Brain pericyte (primary cell): ENCODE data around the gene DSG3.

ENCODE experiments used
- DNase-seq: peaks from one replicate; pipeline ENCODE4 v3.0.0-alpha.2; 2012; ENCODE audit warnings: low read depth, low spot score

Gene DSG3, protein sequence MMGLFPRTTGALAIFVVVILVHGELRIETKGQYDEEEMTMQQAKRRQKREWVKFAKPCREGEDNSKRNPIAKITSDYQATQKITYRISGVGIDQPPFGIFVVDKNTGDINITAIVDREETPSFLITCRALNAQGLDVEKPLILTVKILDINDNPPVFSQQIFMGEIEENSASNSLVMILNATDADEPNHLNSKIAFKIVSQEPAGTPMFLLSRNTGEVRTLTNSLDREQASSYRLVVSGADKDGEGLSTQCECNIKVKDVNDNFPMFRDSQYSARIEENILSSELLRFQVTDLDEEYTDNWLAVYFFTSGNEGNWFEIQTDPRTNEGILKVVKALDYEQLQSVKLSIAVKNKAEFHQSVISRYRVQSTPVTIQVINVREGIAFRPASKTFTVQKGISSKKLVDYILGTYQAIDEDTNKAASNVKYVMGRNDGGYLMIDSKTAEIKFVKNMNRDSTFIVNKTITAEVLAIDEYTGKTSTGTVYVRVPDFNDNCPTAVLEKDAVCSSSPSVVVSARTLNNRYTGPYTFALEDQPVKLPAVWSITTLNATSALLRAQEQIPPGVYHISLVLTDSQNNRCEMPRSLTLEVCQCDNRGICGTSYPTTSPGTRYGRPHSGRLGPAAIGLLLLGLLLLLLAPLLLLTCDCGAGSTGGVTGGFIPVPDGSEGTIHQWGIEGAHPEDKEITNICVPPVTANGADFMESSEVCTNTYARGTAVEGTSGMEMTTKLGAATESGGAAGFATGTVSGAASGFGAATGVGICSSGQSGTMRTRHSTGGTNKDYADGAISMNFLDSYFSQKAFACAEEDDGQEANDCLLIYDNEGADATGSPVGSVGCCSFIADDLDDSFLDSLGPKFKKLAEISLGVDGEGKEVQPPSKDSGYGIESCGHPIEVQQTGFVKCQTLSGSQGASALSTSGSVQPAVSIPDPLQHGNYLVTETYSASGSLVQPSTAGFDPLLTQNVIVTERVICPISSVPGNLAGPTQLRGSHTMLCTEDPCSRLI

DNA sequence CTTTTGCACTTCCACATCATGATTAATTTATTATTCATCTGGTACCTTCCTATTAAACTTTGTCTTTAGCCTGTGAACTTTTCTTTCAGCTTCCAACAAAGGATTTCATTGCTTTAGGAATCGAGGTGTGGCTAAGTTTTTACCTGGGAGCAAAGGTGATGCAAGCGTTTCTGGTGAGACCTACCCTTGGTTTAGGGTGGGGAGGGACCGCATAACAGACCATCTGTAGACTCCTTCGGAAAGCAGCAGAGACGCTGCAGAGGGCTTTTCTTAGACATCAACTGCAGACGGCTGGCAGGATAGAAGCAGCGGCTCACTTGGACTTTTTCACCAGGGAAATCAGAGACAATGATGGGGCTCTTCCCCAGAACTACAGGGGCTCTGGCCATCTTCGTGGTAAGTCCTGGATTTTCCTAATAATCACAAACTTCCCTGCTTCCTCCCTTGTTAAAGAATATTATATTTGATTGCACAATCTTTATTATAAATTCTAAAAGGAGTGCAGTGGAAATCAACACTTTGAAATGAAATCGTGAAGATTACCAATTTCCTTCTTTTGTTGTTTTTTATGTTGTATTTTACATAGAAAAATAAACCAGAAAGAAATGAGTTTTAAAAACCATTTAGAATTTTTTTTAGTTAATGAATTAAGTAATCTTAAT is at the start of gene DSG3:
TSS of gene DSG3 (plus strand) at position 212 of the 662 bp plus-strand sequence. CDS start at position 349, 137 bp downstream.
- no peak for DNase-seq

DNA sequence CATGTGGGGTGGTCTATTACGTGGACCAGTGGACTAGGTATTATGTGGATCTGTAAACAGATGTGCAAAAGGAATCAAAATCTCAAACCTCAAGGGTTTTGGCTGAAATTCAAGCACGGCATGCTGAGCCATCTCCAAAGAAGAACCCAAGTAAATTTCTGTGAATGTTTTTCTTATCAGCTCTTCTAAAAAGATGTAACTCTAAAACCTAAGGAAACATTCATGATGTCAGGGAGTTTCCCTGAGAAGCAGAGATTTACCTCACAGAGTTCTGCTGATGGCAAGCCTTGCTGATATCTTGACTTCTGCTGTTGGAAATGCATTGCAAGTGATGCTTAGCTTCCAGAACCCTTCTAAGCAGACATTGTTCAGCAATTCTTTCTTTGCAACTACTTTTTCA is 49.4 kb upstream of the DSG3 start:
- DNase-seq = no peak

DNA sequence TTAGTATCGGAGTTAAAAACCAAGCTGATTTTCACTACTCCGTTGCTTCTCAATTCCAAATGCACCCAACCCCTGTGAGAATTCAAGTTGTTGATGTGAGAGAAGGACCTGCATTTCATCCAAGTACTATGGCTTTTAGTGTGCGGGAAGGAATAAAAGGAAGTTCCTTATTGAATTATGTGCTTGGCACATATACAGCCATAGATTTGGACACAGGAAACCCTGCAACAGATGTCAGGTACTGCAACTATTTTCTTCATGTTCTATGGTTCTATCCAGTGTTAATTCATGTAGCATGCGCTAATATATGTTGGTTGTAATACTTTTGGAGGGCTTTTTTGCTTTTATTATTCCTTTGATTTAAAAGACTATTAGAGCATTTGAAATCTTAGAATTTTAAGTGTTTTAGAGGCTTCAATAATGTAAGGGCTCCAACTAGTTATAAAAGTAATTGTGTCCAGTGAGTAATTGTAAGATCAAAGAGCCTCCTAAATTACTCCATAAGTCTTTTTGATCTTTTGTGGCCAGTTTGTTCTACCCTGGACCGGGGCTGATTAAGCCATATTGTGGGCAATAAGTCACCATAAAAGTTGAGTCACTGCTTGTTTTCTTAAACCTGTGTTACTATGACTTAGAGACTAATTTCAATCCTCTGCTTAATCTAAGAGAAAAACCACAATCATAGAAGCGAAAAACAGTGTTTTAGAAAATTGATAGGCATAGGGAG is 48.1 kb upstream of the DSG3 start:
- DNase-seq = no peak

DNA sequence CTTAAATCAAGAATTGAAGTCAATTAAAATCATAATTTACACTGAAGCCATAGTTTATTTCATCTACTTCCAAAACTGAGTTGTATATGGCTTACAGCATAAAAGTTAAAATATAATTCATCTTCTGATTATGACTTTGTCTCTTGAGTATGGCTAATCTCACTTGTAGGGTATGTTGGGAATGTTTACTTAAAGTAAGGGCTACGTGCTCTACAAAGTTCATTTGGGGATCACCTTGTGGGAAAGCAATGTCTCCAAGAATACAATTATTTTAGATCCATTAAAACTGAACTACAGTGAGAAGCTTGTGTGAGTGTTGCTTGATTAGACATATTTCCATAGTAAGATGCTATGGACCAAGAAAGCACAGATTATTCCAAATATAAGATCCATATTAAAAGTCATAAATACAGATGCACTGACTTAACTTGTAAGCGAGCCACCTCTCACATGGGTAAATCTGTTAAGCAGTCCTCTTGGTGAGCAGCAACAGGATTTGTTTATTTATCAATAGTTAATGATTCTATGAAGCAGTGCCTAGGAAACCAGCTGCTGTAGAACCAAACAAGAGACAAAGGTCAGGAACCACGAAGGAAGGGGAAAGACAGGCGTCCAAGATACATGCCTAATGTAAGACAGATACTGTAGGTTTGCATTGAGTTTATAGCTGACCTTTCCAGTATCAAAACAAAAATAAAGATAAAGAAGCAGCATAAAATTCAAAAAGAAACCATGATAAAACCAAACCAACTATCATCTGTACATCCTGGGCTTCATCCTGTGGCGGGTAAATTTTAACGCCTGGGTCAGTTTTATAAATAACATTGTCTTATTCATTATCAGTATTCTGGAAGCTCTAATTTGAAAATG is 46.1 kb upstream of the DSG3 start:
- no peak for DNase-seq

DNA sequence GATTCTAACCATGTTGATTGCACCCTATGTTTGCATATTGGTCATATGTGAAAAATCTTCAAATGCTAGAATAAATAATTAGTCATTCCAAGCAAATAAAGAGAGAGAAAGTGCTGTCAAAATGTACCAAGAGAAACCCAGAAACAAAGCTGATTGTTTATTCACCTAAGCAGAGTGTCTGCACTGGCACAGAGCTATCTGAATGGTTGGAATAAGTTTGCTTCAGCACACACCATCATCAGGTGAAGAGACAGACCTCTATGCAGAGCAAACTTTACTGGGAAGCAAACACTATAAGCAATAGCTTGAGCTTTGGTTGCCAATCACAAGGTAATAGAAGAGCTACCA is 45.5 kb upstream of the DSG3 start:
- no peak for DNase-seq

DNA sequence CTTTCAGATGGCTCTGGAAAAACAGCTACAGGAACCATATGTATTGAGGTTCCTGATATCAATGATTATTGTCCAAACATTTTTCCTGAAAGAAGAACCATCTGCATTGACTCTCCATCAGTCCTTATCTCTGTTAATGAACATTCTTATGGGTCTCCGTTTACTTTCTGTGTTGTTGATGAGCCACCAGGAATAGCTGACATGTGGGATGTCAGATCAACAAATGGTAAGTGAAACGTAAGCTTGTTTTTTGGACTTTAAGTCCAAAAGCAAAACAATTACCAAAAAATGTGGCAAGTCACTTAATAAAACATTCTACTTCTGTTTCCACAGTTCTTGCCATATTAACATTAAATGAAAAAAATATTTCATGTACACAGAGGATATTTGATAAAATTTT is 44.1 kb upstream of the DSG3 start:
- DNase-seq = no peak

DNA sequence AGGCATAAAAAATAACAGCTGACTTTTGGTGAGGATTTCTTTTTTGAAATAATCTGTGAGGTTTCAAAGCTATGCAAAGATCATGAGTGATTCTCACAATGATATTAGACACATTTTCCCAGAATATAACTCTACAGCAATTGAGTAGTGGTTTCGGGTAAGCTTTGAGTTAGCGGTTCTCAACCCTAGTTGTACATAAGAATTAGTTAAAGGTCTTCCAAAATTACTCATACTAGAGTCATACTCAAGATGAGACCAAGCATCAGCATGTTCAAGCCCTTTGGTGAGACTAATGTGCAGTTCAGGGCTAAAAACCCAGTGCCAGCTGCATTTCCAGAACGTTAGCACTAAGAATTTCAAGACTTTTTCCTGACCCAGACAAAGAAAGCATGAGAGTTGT is 39.9 kb upstream of the DSG3 start:
- no peak for DNase-seq

DNA sequence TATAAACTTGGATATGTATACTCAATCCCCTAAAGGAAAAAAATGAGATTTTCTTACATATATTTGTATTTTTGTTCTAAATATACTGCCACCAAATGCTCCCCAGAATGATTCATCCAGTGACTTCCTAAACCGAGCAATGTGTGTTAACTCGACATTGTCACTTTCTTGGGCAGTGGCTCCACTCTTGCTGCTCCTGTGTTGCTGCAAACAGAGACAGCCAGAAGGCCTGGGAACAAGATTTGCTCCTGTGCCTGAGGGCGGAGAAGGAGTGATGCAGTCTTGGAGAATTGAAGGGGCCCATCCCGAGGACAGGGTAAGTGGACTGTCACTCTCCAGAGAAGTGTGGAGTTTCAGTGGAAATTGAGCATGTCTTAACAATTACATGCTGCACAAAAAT is 38.3 kb upstream of the DSG3 start:
- no peak for DNase-seq

DNA sequence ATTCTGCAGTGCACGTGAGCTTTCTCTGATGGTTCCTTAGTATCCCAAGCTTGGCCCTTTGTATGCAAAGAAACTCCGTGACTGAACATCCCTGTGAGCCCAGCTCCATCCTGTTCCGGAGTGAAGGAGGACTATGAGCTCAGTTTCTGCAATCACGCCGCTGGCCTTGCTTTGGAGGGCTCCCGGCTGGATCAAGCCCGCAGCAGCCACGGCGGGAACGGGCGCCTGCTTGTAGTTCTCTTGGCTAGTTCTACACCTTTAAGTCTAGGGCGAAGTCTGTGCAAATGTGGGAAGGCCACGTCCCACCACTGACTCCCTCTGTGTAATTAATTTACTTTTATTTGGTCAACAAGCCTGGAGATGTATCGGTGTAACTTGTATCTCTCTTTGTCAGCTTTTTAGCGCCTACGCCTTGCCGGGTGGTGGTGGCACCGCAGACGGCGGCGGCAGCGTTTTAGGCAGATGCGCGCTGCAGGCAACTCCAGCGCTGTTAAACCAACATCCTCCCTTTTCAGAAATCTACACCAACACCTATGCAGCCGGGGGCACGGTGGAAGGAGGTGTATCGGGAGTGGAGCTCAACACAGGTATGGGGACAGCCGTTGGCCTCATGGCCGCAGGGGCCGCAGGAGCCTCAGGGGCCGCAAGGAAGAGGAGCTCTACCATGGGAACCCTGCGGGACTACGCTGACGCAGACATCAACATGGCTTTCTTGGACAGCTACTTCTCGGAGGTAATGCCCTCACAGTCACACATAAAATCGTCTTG is 36.6 kb upstream of the DSG3 start:
- DNase-seq = no peak

DNA sequence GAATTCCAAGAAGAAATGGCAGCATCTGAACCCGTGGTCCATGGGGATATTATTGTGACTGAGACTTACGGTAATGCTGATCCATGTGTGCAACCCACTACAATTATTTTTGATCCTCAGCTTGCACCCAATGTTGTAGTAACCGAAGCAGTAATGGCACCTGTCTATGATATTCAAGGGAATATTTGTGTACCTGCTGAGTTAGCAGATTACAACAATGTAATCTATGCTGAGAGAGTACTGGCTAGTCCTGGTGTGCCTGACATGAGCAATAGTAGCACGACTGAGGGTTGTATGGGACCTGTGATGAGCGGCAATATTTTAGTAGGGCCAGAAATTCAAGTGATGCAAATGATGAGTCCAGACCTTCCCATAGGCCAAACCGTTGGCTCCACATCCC is 34.4 kb upstream of the DSG3 start:
- DNase-seq = no peak

DNA sequence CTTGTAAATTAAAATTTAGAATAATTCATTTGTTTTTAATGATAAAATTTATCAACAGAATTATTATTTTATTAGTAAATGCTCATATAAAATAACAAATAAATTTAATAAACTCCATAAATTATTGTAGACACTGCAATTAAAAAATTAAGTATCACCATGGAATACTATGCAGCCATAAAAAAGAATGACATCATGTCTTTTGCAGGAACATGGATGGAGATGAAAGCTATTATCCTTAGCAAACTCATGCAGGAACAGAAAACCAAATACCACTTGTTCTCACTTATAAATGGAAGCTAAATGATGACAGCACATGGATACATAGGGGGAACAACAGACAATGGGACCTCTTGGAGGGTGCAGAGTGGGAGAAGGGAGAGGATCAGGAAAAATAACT is 29.7 kb upstream of the DSG3 start:
- no peak for DNase-seq

DNA sequence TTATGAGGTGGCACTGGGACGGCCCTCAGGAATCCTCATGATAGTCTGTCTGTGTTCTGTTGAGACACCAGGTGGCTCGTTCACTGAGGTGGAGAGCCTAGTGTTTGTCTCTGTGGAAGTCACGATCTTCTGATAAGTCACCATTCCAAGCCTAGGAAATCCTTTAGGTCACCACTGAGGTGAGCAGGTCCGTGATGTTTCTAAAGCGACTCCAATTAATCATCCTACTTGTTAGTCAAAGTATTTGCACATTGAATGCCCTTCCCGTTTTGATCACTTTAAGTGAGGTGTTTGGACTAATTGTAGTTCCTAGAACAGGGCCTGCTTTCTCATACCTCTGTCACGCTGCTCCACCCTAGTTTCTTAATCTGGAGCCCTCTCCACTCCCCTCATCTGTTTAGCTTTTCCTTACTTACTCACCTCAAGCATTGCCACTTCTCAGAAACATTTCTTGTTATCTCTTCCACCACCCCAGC is 28.0 kb upstream of the DSG3 start:
- no peak for DNase-seq

DNA sequence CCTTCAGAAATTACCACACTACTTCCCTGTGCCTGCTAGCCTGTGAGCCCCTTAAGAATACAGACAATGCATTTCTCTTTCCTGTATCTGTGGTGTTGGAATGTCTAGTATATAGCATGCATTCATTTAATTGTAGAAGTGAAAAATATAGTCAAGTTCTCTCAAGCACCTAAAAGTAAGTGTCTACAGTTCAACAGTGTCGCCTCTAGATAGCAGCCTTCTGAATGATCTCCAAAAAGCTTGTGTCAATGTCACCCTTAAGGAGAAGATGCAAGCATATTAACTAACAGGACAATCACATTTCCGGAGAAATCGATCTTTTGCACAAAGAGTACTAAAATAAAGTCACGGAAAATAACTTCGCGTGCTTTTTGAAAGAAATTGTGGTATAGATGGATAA is 27.5 kb upstream of the DSG3 start:
- no peak for DNase-seq

DNA sequence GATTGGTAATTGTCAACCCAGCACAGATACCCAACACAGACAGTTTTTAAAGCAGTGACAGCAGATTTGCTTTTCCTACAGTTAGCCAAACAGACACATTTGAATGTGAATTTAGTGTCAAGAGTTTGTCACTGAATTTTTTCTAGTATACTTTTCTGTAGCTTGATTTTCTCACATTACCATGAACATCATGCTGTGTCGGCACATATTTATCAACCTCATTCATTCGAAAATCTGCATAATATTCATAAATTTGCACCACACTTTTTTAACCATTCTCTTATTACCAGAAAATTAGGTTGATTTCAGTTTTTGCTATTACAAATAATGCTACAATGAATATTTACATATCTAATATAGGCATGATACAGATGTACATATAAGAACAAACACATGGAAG is 27.0 kb upstream of the DSG3 start:
- DNase-seq = no peak

DNA sequence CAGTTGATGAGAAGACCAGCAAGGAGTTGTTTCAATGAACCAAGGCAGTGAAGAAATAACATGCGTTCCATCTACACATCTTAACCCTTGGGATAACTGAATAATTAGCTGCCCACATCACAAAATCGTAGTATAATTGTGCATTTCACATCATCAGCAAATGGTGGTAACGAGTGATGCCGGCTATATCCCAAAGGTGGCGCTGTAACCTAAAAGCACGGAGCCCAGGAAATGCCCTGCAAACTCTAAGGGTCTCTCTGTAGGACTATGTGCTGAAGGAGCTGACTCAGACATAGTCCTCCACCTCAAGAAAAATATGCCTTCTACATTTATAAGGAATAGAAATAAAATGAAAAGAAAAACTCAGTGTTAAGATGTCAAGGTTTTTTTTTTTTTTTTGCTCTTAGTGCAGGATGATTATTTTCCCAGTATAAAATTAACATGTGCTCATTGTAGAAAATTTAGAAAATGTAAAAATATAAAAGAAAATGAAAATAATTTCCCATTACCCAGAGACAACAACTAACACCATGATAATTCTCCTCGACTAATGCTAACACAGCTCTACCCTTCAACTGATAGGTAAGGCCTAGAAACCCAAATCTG is 23.1 kb upstream of the DSG3 start:
- no peak for DNase-seq

DNA sequence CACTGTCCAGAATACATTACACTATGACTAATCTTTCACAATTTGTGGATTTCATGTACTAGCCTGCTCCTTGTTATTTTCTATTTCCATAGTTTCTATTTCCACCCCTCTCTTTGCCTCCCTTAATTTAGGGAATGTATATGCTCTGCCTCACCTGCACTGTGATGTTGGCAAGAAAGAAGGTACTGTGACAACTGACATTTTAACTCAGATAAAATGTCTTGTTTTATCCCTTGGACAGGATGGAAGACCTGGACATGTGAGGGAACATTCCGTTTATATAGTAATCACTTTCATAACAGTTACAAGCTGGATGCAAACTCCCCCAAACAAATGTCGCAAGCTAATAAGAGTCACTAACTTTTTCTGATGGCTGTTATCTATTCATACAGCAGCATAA is 21.5 kb upstream of the DSG3 start:
- DNase-seq = no peak

DNA sequence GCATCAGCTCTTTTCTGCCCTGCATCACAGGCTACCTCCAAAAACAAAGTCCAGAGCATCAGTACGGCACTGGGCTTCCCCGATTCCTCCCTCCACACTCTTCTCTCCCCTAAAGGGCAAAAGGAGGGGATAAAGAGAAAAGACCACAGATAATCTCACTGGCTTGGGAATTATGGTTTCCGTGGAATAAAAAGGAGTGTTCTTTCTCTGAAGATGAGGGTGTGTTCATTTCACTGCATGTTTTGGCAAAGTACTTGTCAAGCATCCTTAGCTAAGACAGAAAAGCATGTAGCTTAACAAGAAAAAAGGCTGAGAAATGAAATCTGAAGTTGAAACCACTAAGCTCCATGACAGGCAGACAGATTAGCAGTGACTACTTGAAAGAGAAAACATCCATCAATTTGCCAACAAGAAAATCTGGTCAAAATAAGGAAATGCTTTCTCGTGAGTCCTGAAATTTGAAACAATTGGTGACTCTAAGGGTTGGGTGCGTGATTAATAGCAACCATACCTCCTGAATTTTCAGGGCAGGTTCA is 20.6 kb upstream of the DSG3 start:
- DNase-seq = no peak

DNA sequence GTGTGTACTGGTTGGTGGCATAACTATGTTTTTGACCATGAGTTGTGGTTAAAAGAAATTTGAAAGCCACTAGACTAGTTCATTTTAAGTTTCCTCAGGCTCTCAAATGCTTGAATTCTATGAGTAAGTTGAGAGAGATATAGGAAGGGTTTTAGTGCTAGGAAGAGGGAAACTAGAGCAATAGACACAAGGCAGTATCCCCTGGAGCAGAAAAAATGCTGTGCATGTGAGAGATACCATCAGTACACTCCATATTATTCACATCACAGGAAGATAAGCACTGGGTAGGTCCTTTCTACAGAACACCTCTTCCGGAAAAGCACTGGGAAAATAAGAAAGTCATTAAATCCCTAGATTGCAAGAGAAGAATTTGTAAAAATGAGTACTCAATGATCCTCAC is 19.3 kb upstream of the DSG3 start:
- no peak for DNase-seq

DNA sequence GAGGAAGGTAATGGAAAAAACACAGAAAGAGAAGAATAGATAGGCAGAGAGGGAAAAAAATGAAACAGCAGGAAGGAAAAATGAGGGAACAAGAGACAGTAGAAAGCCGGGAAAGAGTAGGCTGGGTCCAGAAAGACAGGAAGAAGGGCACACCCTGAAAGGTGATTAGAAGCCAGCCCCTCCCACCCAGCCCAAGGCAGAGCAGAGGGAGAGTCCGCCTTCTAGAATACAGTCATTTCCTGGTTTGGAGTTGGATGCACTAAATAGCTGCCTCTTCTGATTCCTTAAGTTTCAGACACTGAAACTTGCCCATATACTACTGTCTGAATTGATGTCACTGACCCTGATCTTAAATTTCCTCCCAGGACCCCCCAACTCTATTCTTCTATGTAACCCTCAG is 17.9 kb upstream of the DSG3 start:
- no peak for DNase-seq
